CD14-positive monocyte (primary cell): Measurements from ENCODE around the gene MORN3. TPM values are rescaled to one million over a fixed set of nuclear protein-coding genes. Genes with fewer than 3 reads are reported as not detected.
A peak's percentile ranks its signal among the peaks of the same experiment; 100 is the strongest.

Experiments
- DNase-seq, 3 donors: peaks; one replicate each; pipeline ENCODE4 v3.0.0-alpha.2; 2011 to 2022
- H2AFZ ChIP-seq: 2 replicates; pipeline ENCODE4 v1.6.0; 2012; ENCODE audit warnings: mild to moderate bottlenecking, low read depth, low read length, inconsistent platforms; ENCODE audit not compliant: insufficient read depth, poor library complexity, severe bottlenecking
- H3K27ac ChIP-seq, 2 donors: 1 replicate in 1 of 2; 2 replicates in 1 of 2; pipeline ENCODE4 v1.5.1; 2012 to 2013; ENCODE audit warnings: low read length in 2 of 2, control low read depth in 1 of 2, inconsistent platforms in 1 of 2, low read depth in 1 of 2, mild to moderate bottlenecking in 1 of 2
- H3K27me3 ChIP-seq, 2 donors: one replicate each; pipeline versions ENCODE4 v1.6.0 to v1.6.1; 2011 to 2013; ENCODE audit warnings: low read length in 2 of 2; ENCODE audit not compliant: control insufficient read depth in 2 of 2, insufficient read depth in 2 of 2
- H3K36me3 ChIP-seq, 2 donors: replicated peaks in 1 of 2; 1 replicate in 1 of 2; 2 replicates in 1 of 2; pipeline versions ENCODE4 v1.5.1 to v1.6.1; 2012 to 2013; ENCODE audit warnings: low read length in 2 of 2, control low read depth in 1 of 2, inconsistent platforms in 1 of 2, mild to moderate bottlenecking in 1 of 2; ENCODE audit not compliant: insufficient read depth in 2 of 2, control insufficient read depth in 1 of 2
- H3K4me1 ChIP-seq, 2 donors: 1 replicate in 1 of 2; 2 replicates in 1 of 2; pipeline versions ENCODE4 v1.5.1 to v1.6.1; 2012 to 2013; ENCODE audit warnings: low read length in 2 of 2, control low read depth in 1 of 2, inconsistent platforms in 1 of 2, mild to moderate bottlenecking in 1 of 2, moderate library complexity in 1 of 2; ENCODE audit not compliant: insufficient read depth in 2 of 2, control insufficient read depth in 1 of 2
- H3K4me2 ChIP-seq: replicated peaks from 2 replicates; pipeline ENCODE3; 2012; ENCODE audit warnings: low read length, moderate library complexity, mild to moderate bottlenecking; ENCODE audit not compliant: poor library complexity, severe bottlenecking; ENCODE audit errors: extremely low read depth
- H3K4me3 ChIP-seq, 3 experiments: fragments of 200-600 bp in 1 of 3; sonication (generic) in 1 of 3; replicated peaks in 1 of 3; 1 replicate in 2 of 3; 2 replicates in 1 of 3; pipeline ENCODE4 v1.5.1; 2011 to 2013; ENCODE audit warnings: low read length in 3 of 3, mild to moderate bottlenecking in 3 of 3, control low read depth in 2 of 3, low read depth in 2 of 3, inconsistent platforms in 1 of 3, moderate library complexity in 1 of 3
- H3K79me2 ChIP-seq: 2 replicates; pipeline ENCODE4 v1.6.0; 2012; ENCODE audit warnings: mild to moderate bottlenecking, control low read depth, inconsistent platforms, low read length, moderate library complexity; ENCODE audit not compliant: insufficient read depth
- H3K9ac ChIP-seq: 2 replicates; pipeline ENCODE4 v1.6.0; 2017; ENCODE audit warnings: low read length, mild to moderate bottlenecking; ENCODE audit not compliant: insufficient read depth, poor library complexity, severe bottlenecking
- H3K9me3 ChIP-seq, 2 donors: replicated peaks in 1 of 2; 1 replicate in 1 of 2; 2 replicates in 1 of 2; pipeline versions ENCODE4 v1.5.1 to v1.6.1; 2012 to 2013; ENCODE audit warnings: low read length in 2 of 2, control low read depth in 1 of 2; ENCODE audit not compliant: control insufficient read depth in 1 of 2, insufficient read depth in 1 of 2
- H4K20me1 ChIP-seq: 2 replicates; pipeline ENCODE4 v1.6.0; 2012; ENCODE audit warnings: mild to moderate bottlenecking, low read length, control low read depth, moderate library complexity; ENCODE audit not compliant: insufficient read depth
- H3K27ac Mint-ChIP-seq, 7 donors: one replicate each; pipeline ENCODE4 v1.8.0; 2020; ENCODE audit warnings: mild to moderate bottlenecking in 7 of 7, mixed read lengths in 7 of 7, moderate library complexity in 6 of 7, inconsistent platforms in 2 of 7
- H3K27me3 Mint-ChIP-seq, 3 donors: one replicate each; pipeline ENCODE4 v1.8.0; 2021 to 2022; ENCODE audit warnings: low read depth in 3 of 3, mild to moderate bottlenecking in 3 of 3, mixed read lengths in 3 of 3, moderate library complexity in 3 of 3, inconsistent platforms in 1 of 3
- H3K36me3 Mint-ChIP-seq, 2 donors: one replicate each; pipeline ENCODE4 v1.8.0; 2020; ENCODE audit warnings: mixed read lengths in 2 of 2, inconsistent platforms in 1 of 2, mild to moderate bottlenecking in 1 of 2
- H3K4me1 Mint-ChIP-seq: one replicate; pipeline ENCODE4 v1.8.0; 2020; ENCODE audit warnings: mild to moderate bottlenecking, mixed read lengths
- H3K4me3 Mint-ChIP-seq, 2 donors: one replicate each; pipeline ENCODE4 v1.8.0; 2020; ENCODE audit warnings: mild to moderate bottlenecking in 2 of 2, mixed read lengths in 2 of 2, moderate library complexity in 1 of 2
- H3K9me3 Mint-ChIP-seq, 7 donors: one replicate each; pipeline ENCODE4 v1.8.0; 2020 to 2022; ENCODE audit warnings: mixed read lengths in 7 of 7, mild to moderate bottlenecking in 6 of 7, moderate library complexity in 6 of 7, inconsistent platforms in 2 of 7
- WGBS: methylation state at CpG from one replicate; pipeline ENCODE4 v1.1.5; 2013; ENCODE audit warnings: missing lambda C conversion rate; ENCODE audit not compliant: insufficient coverage; 5-methylcytosine and 5-hydroxymethylcytosine counted together
- intact Hi-C, 2 donors: fragments of 100-400 bp; cut with micrococcal nuclease; formaldehyde crosslinking; loops; one replicate each; pipeline versions ENCODE4 v1.15.0 to v1.15.1; 2023
- polyA plus RNA-seq, 3 donors: library from polyadenylated mRNA; depleted of rRNA in 1 of 3; unstranded in 2 of 3; stranded (reverse) in 1 of 3; fragments of 300-500 nt in 2 of 3; fragments of >200 nt in 1 of 3; fragmentation: Illumina TruSeq in 2 of 3; gene quantifications; 1 replicate in 2 of 3; 2 replicates in 1 of 3; pipeline ENCODE4 v1.2.3, GENCODE V29; 2012 to 2021
- TF ChIP-seq, protein P1 (sequence below): fragments of 200-600 bp; IDR thresholded peaks from one replicate; pipeline ENCODE4 v1.8.0; 2022; ENCODE audit warnings: antibody characterized with exemption, mild to moderate bottlenecking

Gene MORN3
- polyA plus RNA-seq, 3 donors, result 0.17 TPM; not detected in 2

- H2AFZ ChIP-seq, result no peak overlapping the region
Measured at GRCh38 chr12:121628536-121628935, 40.9 kb downstream of the MORN3 start.

DNA sequence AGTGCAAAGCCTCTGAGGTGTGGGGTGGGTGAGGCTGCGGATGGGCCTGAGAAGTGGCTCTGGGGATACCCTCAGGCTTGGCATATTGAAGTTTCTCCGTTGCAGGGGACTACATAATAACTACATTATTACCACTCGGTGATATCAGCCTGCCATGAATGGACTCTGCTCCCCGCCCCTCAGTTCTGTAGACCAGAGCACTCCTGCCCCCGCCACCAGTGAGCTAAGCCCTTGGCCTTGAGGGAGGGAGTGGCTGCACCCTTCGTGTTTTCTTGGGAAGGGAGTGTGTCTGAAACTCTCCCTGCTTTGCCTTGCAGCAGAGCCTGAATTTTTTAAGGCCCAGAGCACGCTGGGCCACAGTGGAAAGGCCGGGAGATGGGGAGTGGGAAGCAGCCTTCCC lies 41.4 kb downstream of the MORN3 start:
- Mint-ChIP-seq H3K4me1 (peaks cover 67% of the 10 kb centered on the region), H3K27me3 (peaks cover 0 to 3% (median 0%) of the 10 kb centered on the region in 3 donors), H3K9me3 (no peaks in the 10 kb centered on the region), H3K4me3 (peak overlapping the region; percentile 90 to 94), H3K36me3 (peaks cover 11 to 12% of the 10 kb centered on the region in 2 donors), H3K27ac (peak overlapping the region; percentile 32 to 95 (median 89))
- intact Hi-C loops, result loop anchor here (5.0 kb wide), 6 partner anchors 34 to 164 kb away; partner anchors contain the start of genes KDM2B (in 1 of the 2) and RHOF (in 1 of the 2)
- DNase-seq, result no peak
- Histone ChIP-seq H2AFZ (peak overlapping the region; percentile 26), H3K79me2 (peaks cover 60% of the 10 kb centered on the region), H3K9me3 (no peaks in the 10 kb centered on the region), H3K4me1 (peaks cover 53 to 65% of the 10 kb centered on the region in 2 donors), H3K27me3 (no peaks in the 10 kb centered on the region), H4K20me1 (peaks cover 53% of the 10 kb centered on the region), H3K27ac (peak overlapping the region in 1 of 2 donors; percentile 82), H3K4me3 (peak overlapping the region; percentile 81 to 87 (median 86)), H3K4me2 (peak overlapping the region; percentile 93), H3K36me3 (peaks cover 0 to 5% of the 10 kb centered on the region in 2 donors), H3K9ac (peak overlapping the region; percentile 35)
- WGBS, result 35% methylated on average over 4 of the region's 8 CpGs
- TF ChIP-seq, protein P1, sequence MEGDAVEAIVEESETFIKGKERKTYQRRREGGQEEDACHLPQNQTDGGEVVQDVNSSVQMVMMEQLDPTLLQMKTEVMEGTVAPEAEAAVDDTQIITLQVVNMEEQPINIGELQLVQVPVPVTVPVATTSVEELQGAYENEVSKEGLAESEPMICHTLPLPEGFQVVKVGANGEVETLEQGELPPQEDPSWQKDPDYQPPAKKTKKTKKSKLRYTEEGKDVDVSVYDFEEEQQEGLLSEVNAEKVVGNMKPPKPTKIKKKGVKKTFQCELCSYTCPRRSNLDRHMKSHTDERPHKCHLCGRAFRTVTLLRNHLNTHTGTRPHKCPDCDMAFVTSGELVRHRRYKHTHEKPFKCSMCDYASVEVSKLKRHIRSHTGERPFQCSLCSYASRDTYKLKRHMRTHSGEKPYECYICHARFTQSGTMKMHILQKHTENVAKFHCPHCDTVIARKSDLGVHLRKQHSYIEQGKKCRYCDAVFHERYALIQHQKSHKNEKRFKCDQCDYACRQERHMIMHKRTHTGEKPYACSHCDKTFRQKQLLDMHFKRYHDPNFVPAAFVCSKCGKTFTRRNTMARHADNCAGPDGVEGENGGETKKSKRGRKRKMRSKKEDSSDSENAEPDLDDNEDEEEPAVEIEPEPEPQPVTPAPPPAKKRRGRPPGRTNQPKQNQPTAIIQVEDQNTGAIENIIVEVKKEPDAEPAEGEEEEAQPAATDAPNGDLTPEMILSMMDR, result no peak

More at GRCh38 chr12:121628536-121628935, 40.9 kb downstream of the MORN3 start:
- Histone ChIP-seq H3K9me3 (no peaks in the 10 kb centered on the region), H3K27ac (no peak overlapping the region), H3K79me2 (peaks cover 65% of the 10 kb centered on the region), H3K4me3 (peak overlapping the region; percentile 81 to 87 (median 86)), H3K9ac (no peak overlapping the region), H3K36me3 (peaks cover 0 to 6% of the 10 kb centered on the region in 2 donors), H3K27me3 (no peaks in the 10 kb centered on the region), H3K4me2 (peak overlapping the region; percentile 93), H3K4me1 (peaks cover 53 to 67% of the 10 kb centered on the region in 2 donors), H4K20me1 (peaks cover 56% of the 10 kb centered on the region)
- WGBS, result 35% methylated on average over 4 of the region's 5 CpGs
- Mint-ChIP-seq H3K36me3 (peaks cover 11 to 12% of the 10 kb centered on the region in 2 donors), H3K27ac (peak overlapping the region; percentile 88 to 96 (median 90)), H3K4me3 (peak overlapping the region; percentile 90 to 94), H3K4me1 (peaks cover 67% of the 10 kb centered on the region), H3K9me3 (no peaks in the 10 kb centered on the region), H3K27me3 (peaks cover 0 to 3% (median 0%) of the 10 kb centered on the region in 3 donors)
- DNase-seq, result peak in 1 of 3 donors; percentile 20
- intact Hi-C loops, result loop anchor here (5.0 kb wide), 6 partner anchors 34 to 164 kb away; partner anchors contain the start of genes KDM2B (in 1 of the 2) and RHOF (in 1 of the 2)
- TF ChIP-seq, protein P1, result no peak
